AG09319 (cell line): ENCODE results near the gene MS4A6A.

Experiments
- DNase-seq: peaks from one replicate; pipeline ENCODE4 v3.0.0-alpha.2; 2010; ENCODE audit warnings: low read depth; ENCODE audit errors: extremely low read depth
- TF ChIP-seq, protein P1 (sequence below): IDR thresholded peaks from 2 replicates; pipeline ENCODE4 v1.5.1; 2011; ENCODE audit warnings: low read depth, mild to moderate bottlenecking, inconsistent platforms, low read length, moderate library complexity

MS4A6A gene

DNA sequence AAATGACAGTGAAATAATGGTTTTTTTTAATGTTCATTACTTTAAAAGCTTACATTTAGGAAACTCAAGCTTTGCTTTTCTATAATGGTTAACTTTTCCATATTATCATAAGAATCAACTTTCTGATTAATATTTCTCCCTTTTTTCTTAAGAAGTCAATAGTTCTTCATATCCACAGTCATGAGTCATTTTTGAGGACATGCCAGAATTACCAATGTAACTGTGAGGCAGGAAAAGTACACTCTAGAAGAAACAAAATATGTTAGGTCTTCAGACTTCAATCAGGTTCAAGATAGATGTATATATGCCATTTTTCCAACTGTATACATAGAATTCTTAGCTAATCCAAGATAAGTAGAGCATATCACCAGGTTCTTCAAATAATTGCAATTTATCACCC is 10.9 kb downstream of the MS4A6A start:
- no peak for DNase-seq
- TF ChIP-seq, protein P1, sequence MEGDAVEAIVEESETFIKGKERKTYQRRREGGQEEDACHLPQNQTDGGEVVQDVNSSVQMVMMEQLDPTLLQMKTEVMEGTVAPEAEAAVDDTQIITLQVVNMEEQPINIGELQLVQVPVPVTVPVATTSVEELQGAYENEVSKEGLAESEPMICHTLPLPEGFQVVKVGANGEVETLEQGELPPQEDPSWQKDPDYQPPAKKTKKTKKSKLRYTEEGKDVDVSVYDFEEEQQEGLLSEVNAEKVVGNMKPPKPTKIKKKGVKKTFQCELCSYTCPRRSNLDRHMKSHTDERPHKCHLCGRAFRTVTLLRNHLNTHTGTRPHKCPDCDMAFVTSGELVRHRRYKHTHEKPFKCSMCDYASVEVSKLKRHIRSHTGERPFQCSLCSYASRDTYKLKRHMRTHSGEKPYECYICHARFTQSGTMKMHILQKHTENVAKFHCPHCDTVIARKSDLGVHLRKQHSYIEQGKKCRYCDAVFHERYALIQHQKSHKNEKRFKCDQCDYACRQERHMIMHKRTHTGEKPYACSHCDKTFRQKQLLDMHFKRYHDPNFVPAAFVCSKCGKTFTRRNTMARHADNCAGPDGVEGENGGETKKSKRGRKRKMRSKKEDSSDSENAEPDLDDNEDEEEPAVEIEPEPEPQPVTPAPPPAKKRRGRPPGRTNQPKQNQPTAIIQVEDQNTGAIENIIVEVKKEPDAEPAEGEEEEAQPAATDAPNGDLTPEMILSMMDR = no peak

DNA sequence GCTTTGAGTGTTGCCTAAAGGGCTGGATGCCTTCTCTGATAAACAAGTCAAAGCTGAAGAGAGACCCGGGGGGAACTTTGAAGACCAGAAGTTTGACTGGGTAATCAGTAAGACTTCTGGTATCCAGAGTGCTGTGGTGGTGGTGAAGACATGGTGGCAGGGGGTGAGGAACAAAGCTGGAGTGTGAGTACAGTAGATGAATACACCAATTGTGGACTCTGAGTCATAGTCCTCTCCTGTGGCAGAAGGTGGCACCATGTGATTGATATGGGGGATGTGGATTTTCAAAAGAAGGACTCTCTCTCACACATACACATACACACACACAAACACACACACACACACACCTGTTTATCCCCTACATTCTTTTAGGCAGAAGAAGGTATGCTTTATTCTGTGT is 12.3 kb downstream of the MS4A6A start:
- TF ChIP-seq, protein P1 = no peak
- DNase-seq = no peak

DNA sequence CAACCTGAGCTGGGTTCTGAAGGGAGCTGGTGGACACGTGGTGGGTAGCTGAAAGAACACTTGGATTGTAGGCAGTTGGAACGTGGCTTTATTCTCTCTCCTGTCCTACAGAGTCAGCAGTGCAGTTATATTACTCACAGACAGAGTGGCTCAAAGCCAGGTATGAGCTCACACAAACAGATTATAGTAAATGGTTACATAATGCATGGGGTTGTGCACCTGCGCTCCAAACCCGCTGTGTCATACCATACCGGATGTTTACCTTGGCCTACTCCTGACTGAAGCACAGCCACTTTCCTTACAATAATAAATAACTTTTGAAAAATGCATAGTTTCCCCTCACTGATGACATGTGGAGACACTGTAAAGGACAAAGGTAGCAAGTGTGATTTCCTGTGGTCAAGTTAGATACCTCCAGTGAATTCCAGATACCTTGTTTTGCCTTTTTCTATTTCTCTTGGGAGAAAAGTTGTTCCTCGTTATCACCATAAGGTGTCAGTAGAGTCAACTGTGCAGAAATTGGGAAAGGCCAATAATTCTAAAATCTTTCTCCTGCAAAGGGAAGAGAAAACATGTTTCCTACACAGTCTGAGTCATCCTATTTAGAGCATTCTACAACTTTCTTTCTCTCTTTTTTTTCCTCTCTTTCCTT is 13.5 kb downstream of the MS4A6A start:
- TF ChIP-seq, protein P1 = no peak; the same call in 1 of the 2 replicates
- DNase-seq = no peak

DNA sequence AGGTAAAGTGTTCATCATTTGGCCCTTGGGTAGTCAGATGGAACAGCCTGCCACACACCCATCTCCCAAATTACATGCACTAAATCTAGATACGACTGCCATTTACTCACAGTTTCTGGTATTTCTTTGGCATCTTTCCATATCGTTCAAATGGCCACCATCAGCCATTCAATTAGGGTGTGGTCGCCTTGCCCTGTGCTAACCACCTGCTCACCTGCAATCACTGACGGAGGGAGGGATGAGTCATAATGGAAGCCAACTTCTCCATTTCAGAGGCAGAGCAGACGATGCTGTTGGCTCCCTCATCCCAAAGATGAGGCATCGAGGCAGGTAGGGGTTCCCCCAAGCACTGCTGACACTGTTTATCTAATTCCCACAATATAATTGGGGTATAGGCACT is 14.6 kb downstream of the MS4A6A start:
- TF ChIP-seq, protein P1 = no peak
- no peak for DNase-seq

DNA sequence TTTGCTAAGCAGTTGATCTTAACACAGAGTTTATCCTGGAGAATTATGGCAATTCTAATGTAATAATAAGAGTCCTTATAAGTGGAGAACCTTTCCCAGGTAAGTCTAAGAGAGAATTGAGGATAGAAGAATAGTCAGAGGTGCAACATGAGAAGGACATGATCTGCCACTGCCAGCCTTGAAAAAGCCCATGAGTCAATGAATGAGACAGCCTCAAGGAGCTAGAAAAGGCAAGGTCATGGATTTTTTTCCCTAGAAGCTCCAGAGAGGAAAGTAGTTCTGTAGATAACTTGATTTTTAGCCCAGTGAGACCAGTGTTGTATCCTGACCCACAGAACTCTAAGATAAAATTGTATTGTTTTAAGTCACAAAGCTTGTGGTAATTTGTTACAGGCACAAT is 16.9 kb downstream of the MS4A6A start:
- DNase-seq = no peak
- TF ChIP-seq, protein P1 = no peak

DNA sequence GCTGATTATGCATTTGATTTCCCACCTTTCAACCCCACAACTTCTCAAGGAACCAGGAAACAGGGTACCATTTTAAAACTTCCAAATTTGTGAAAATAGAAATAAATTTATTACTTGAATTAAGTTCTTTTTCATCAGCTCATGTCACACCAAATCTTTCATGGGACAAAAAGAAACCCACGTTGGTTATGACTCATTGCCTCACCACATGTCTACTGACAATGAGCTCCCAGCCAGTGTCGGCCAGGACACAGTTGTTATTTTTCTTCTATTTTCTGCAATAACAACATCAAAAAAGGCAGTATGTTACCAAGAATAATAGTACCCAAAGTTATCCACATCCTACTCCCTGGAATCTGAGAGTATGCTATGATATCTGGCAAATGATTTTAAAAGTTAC is 17.3 kb downstream of the MS4A6A start:
- TF ChIP-seq, protein P1 = no peak
- no peak for DNase-seq

DNA sequence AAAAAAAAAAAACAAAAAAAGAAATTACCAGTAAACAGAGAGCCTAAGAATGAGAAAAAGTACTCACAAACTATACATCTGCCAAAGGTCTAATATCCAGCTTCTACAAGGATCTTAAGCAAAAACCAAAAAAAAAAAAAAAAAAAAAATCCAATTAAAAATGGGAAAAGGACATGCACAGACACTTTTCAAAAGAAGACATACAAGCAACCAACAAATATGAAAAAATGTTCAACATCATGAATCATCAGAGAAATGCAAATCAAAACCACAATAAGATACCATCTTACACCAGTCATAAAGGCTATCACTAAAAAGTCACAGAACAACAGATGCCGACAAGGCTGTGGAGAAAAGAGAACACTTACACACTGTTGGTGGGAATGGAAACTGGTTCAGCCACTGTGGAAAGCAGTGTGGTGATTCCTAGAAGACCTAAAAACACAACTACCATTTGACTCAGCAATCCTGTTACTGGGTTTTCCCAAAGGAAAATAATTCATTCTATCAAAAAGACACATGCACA is 18.3 kb downstream of the MS4A6A start:
- no peak for DNase-seq
- TF ChIP-seq, protein P1 = no peak
